B cell (primary cell): Measurements from ENCODE around the gene PRLR. TPM values are rescaled to one million over a fixed set of nuclear protein-coding genes. Genes with fewer than 3 reads are reported as not detected.

Experiments used
- ATAC-seq: fragments of 200-7000 bp; cut with Tn5 transposase; one replicate; pipeline ENCODE4 v1.10.0; 2021; ENCODE audit warnings: low read depth, mild to moderate bottlenecking, moderate number of reproducible peaks, moderate library complexity
- CTCF ChIA-PET: fragments of 350-600 bp; sonication (Branson Sonifier 250); formaldehyde crosslinking; loops from one replicate; lab custom pipeline; 2021; ENCODE audit warnings: antibody characterized with exemption, inconsistent platforms; lab: Charles Lee
- POLR2A ChIA-PET: fragments of 350-600 bp; sonication (Branson Sonifier 250); formaldehyde crosslinking; loops from one replicate; lab custom pipeline; 2021; ENCODE audit warnings: antibody characterized with exemption; lab: Charles Lee
- DNase-seq: peaks from one replicate; pipeline ENCODE4 v3.0.0; 2013
- H2AFZ ChIP-seq: 2 replicates; pipeline ENCODE4 v1.6.1; 2012; ENCODE audit warnings: mild to moderate bottlenecking, low read depth, low read length; ENCODE audit not compliant: insufficient read depth, poor library complexity, severe bottlenecking
- H3K27ac ChIP-seq, 2 donors: 1 replicate in 1 of 2; 2 replicates in 1 of 2; pipeline ENCODE4 v1.5.1; 2012 to 2013; ENCODE audit warnings: low read length in 2 of 2, mild to moderate bottlenecking in 2 of 2, moderate library complexity in 1 of 2
- H3K27me3 ChIP-seq, 4 experiments: fragments of 200-600 bp in 1 of 4; sonication (generic) in 1 of 4; replicated peaks in 1 of 4; 1 replicate in 2 of 4; 2 replicates in 2 of 4; pipeline versions ENCODE4 v1.6.1 to v1.7.0; 2013 to 2016; ENCODE audit warnings: low read length in 3 of 4, mild to moderate bottlenecking in 2 of 4, mixed read lengths in 1 of 4, moderate library complexity in 1 of 4; ENCODE audit not compliant: insufficient read depth in 4 of 4, control insufficient read depth in 3 of 4; ENCODE audit errors: control extremely low read depth in 1 of 4
- H3K36me3 ChIP-seq, 2 experiments: replicated peaks in 1 of 2; 1 replicate in 1 of 2; 2 replicates in 1 of 2; pipeline versions ENCODE4 v1.6.1 to v1.7.1; 2013; ENCODE audit warnings: low read length in 1 of 2; ENCODE audit not compliant: insufficient read depth in 2 of 2, control insufficient read depth in 1 of 2; ENCODE audit errors: control extremely low read depth in 1 of 2, extremely low read depth in 1 of 2
- H3K4me1 ChIP-seq, 2 donors: fragments of 200-600 bp in 1 of 2; sonication (generic) in 1 of 2; 1 replicate in 1 of 2; 2 replicates in 1 of 2; pipeline versions ENCODE4 v1.5.1 to v1.6.1; 2013 to 2017; ENCODE audit warnings: low read length in 2 of 2; ENCODE audit not compliant: control insufficient read depth in 2 of 2, insufficient read depth in 2 of 2
- H3K4me2 ChIP-seq: replicated peaks from 2 replicates; pipeline ENCODE3; 2012; ENCODE audit warnings: mild to moderate bottlenecking, low read depth, low read length; ENCODE audit not compliant: poor library complexity, severe bottlenecking
- H3K4me3 ChIP-seq, 5 experiments: fragments of 200-600 bp in 1 of 5; sonication (generic) in 1 of 5; 1 replicate in 3 of 5; 2 replicates in 2 of 5; pipeline versions ENCODE4 v1.5.1 to v1.7.0; 2011 to 2016; ENCODE audit warnings: low read length in 4 of 5, mild to moderate bottlenecking in 4 of 5, low read depth in 2 of 5, control low read depth in 1 of 5, moderate library complexity in 1 of 5; ENCODE audit not compliant: insufficient read depth in 1 of 5; ENCODE audit errors: control extremely low read depth in 1 of 5, extremely low read depth in 1 of 5
- H3K79me2 ChIP-seq: fragments of 200-600 bp; sonication (generic); one replicate; pipeline ENCODE4 v1.6.0; 2016; ENCODE audit warnings: low read length; ENCODE audit not compliant: control insufficient read depth, insufficient read depth
- H3K9ac ChIP-seq: fragments of 200-600 bp; sonication (generic); 2 replicates; pipeline ENCODE4 v1.6.1; 2017; ENCODE audit warnings: mild to moderate bottlenecking, low read length, moderate library complexity
- H3K9me3 ChIP-seq, 3 donors: one replicate each; pipeline versions ENCODE4 v1.6.1 to v1.7.1; 2013; ENCODE audit warnings: low read length in 2 of 3; ENCODE audit not compliant: control insufficient read depth in 2 of 3, insufficient read depth in 1 of 3; ENCODE audit errors: control extremely low read depth in 1 of 3
- H4K20me1 ChIP-seq: 2 replicates; pipeline ENCODE4 v1.6.0; 2012; ENCODE audit warnings: mild to moderate bottlenecking, low read length; ENCODE audit not compliant: insufficient read depth, control insufficient read depth, poor library complexity, severe bottlenecking
- H3K27ac Mint-ChIP-seq: one replicate; pipeline ENCODE4 v1.8.0; 2021; ENCODE audit warnings: mixed read lengths
- H3K27me3 Mint-ChIP-seq: one replicate; pipeline ENCODE4 v1.8.0; 2021; ENCODE audit warnings: mixed read lengths
- H3K4me1 Mint-ChIP-seq: one replicate; pipeline ENCODE4 v1.8.0; 2021; ENCODE audit warnings: mixed read lengths
- H3K4me3 Mint-ChIP-seq: one replicate; pipeline ENCODE4 v1.8.0; 2021; ENCODE audit warnings: mixed read lengths
- H3K9me3 Mint-ChIP-seq: one replicate; pipeline ENCODE4 v1.8.0; 2022; ENCODE audit warnings: mixed read lengths; ENCODE audit not compliant: insufficient read depth
- CTCF ChIP-seq: fragments of 200-600 bp; IDR thresholded peaks from one replicate; pipeline ENCODE4 v1.8.0; 2022; ENCODE audit warnings: antibody characterized with exemption, mild to moderate bottlenecking
- EZH2 ChIP-seq: IDR thresholded peaks from 2 replicates; pipeline ENCODE4 v1.6.1; 2012; ENCODE audit warnings: borderline replicate concordance, low read depth, mild to moderate bottlenecking, moderate library complexity, low read length; ENCODE audit not compliant: insufficient read depth, poor library complexity, severe bottlenecking
- WGBS: methylation state at CpG from one replicate; pipeline ENCODE4 v1.1.5; 2013; ENCODE audit warnings: missing lambda C conversion rate; ENCODE audit not compliant: insufficient coverage; 5-methylcytosine and 5-hydroxymethylcytosine counted together
- intact Hi-C: fragments of 100-400 bp; cut with micrococcal nuclease; formaldehyde crosslinking; loops from one replicate; pipeline ENCODE4 v1.10.0; 2022
- polyA plus RNA-seq: library from polyadenylated mRNA; depleted of rRNA; stranded (reverse); fragments of >200 nt; gene quantifications from 2 replicates; pipeline ENCODE4 v1.2.3, GENCODE V29; 2012
- total RNA-seq, 2 donors: library from RNA; stranded (reverse); fragments of 120-200 nt in 1 of 2; gene quantifications; 1 replicate in 1 of 2; 2 replicates in 1 of 2; pipeline versions ENCODE4 v1.2.3 to v1.2.4, GENCODE V29; 2013 to 2022

Gene PRLR
- total and polyA plus RNA-seq, 2 donors (not counting 1 experiment from before 2014, with no cell fraction given) = 0.39 TPM; not detected in 1

GRCh38 chr5:35161652-35162273, 68.5 kb downstream of the PRLR start:
- intact Hi-C loops = no loop called here
- no peaks in the 10 kb centered on the region for H4K20me1 ChIP-seq
- H3K9me3 ChIP-seq = no peaks in the 10 kb centered on the region
- no peak overlapping the region for H2AFZ ChIP-seq
- no peaks in the 10 kb centered on the region for H3K79me2 ChIP-seq
- no peaks in the 10 kb centered on the region for H3K36me3 ChIP-seq
- ChIA-PET CTCF (no interaction called here), POLR2A (no interaction called here)
- H3K4me3 ChIP-seq = no peak overlapping the region
- DNase-seq (no peak), ATAC-seq (no peak)
- no peaks in the 10 kb centered on the region for H3K27me3 ChIP-seq
- Mint-ChIP-seq H3K9me3 (no peaks in the 10 kb centered on the region), H3K4me3 (no peak overlapping the region), H3K4me1 (no peaks in the 10 kb centered on the region), H3K27ac (no peak overlapping the region), H3K27me3 (peaks cover 7% of the 10 kb centered on the region)
- TF ChIP-seq EZH2 (no peak), CTCF (no peak)
- no peaks in the 10 kb centered on the region for H3K4me1 ChIP-seq
- H3K27ac ChIP-seq = no peak overlapping the region
- H3K4me2 ChIP-seq = no peak overlapping the region
- 95% methylated on average over 4 of the region's 7 CpGs for WGBS
- no peak overlapping the region for H3K9ac ChIP-seq

GRCh38 chr5:35160486-35161116, 69.7 kb downstream of the PRLR start:
- Mint-ChIP-seq H3K27me3 (peaks cover 10% of the 10 kb centered on the region), H3K9me3 (no peaks in the 10 kb centered on the region), H3K4me3 (no peak overlapping the region), H3K27ac (no peak overlapping the region), H3K4me1 (no peaks in the 10 kb centered on the region)
- DNase-seq (no peak), ATAC-seq (no peak)
- Histone ChIP-seq H3K36me3 (no peaks in the 10 kb centered on the region), H3K27me3 (no peaks in the 10 kb centered on the region), H3K4me2 (no peak overlapping the region), H3K4me1 (no peaks in the 10 kb centered on the region), H4K20me1 (no peaks in the 10 kb centered on the region), H3K79me2 (no peaks in the 10 kb centered on the region), H3K27ac (no peak overlapping the region), H3K9me3 (no peaks in the 10 kb centered on the region), H2AFZ (no peak overlapping the region), H3K4me3 (no peak overlapping the region), H3K9ac (no peak overlapping the region)
- ChIA-PET POLR2A (no interaction called here), CTCF (no interaction called here)
- intact Hi-C loops = no loop called here
- 85% methylated on average over 3 of the region's 6 CpGs for WGBS
- no peak for TF ChIP-seq EZH2
- TF ChIP-seq CTCF = no peak
